ENCODE measurements around the gene CCDC178.

- TF ChIP-seq, protein P1, sequence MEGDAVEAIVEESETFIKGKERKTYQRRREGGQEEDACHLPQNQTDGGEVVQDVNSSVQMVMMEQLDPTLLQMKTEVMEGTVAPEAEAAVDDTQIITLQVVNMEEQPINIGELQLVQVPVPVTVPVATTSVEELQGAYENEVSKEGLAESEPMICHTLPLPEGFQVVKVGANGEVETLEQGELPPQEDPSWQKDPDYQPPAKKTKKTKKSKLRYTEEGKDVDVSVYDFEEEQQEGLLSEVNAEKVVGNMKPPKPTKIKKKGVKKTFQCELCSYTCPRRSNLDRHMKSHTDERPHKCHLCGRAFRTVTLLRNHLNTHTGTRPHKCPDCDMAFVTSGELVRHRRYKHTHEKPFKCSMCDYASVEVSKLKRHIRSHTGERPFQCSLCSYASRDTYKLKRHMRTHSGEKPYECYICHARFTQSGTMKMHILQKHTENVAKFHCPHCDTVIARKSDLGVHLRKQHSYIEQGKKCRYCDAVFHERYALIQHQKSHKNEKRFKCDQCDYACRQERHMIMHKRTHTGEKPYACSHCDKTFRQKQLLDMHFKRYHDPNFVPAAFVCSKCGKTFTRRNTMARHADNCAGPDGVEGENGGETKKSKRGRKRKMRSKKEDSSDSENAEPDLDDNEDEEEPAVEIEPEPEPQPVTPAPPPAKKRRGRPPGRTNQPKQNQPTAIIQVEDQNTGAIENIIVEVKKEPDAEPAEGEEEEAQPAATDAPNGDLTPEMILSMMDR (IDR thresholded peaks at IDR 0.05), result no peak
- TF ChIP-seq POLR2A (IDR thresholded peaks at IDR 0.05; ENCODE audit: low read depth) (no peak), POLR2AphosphoS5 (IDR thresholded peaks at IDR 0.05) (no peak), EP300 (IDR thresholded peaks at IDR 0.05) (no peak)
Observed at GRCh38 chr18:32905651-32906050, 534.9 kb downstream of the CCDC178 start.

Data from esophagus muscularis mucosa (tissue), 4 donors.